Left ventricle myocardium inferior (tissue), 1 donor: Measurements from ENCODE around the gene INSC. TPM values are rescaled to one million over a fixed set of nuclear protein-coding genes. Genes with fewer than 3 reads are reported as not detected.
A peak's percentile ranks its signal among the peaks of the same experiment; 100 is the strongest.

Experiments
- DNase-seq: peaks from one replicate; pipeline ENCODE4 v3.0.0-alpha.2; 2020
- H3K27ac ChIP-seq: fragments of 200-600 bp; replicated peaks from 2 replicates; pipeline ENCODE4 v1.8.0; 2021
- H3K27me3 ChIP-seq: fragments of 200-600 bp; 2 replicates; pipeline ENCODE4 v1.8.0; 2021; ENCODE audit warnings: low read depth
- H3K36me3 ChIP-seq: fragments of 200-600 bp; 2 replicates; pipeline ENCODE4 v1.8.0; 2021
- H3K4me1 ChIP-seq: fragments of 200-600 bp; 2 replicates; pipeline ENCODE4 v1.8.0; 2021
- H3K4me3 ChIP-seq: fragments of 200-600 bp; 2 replicates; pipeline ENCODE4 v1.8.0; 2021; ENCODE audit warnings: mild to moderate bottlenecking, moderate library complexity
- H3K9me3 ChIP-seq: fragments of 200-600 bp; replicated peaks from 2 replicates; pipeline ENCODE4 v1.8.0; 2021
- CTCF ChIP-seq: fragments of 200-600 bp; IDR thresholded peaks from 2 replicates; pipeline ENCODE4 v1.8.0; 2021; ENCODE audit warnings: antibody characterized with exemption, mild to moderate bottlenecking, borderline replicate concordance
- intact Hi-C: fragments of 100-400 bp; cut with micrococcal nuclease; formaldehyde crosslinking; loops from one replicate; pipeline ENCODE4 v1.11.0; 2022
- total RNA-seq: library from RNA; stranded (reverse); fragmentation: NEBNext Ultra II Directional; extraction: Animal tissue kit (Norgen Biotek cat#: 25700); gene quantifications from one replicate; pipeline ENCODE4 v1.2.1, GENCODE V29; 2021
- donor health status: DM: no; HTN: yes; CAD: no; lungs with severe emphysema.

Gene INSC
- total RNA-seq, 1 donor from 2014 or later: 0.25 TPM

- H3K9me3 ChIP-seq: no peaks in the 10 kb centered on the region
- no peak overlapping the region for H3K27ac ChIP-seq
- DNase-seq: peak; percentile 58
- H3K27me3 ChIP-seq: no peaks in the 10 kb centered on the region
- H3K4me3 ChIP-seq: no peak overlapping the region
- no peaks in the 10 kb centered on the region for H3K36me3 ChIP-seq
- peaks cover 27% of the 10 kb centered on the region for H3K4me1 ChIP-seq
- intact Hi-C loops: no loop called here
- TF ChIP-seq CTCF: no peak
Measured at GRCh38 chr11:15199693-15200092, 85.0 kb downstream of the INSC start.

- no peaks in the 10 kb centered on the region for H3K9me3 ChIP-seq
- intact Hi-C loops: no loop called here
- peaks cover 27% of the 10 kb centered on the region for H3K4me1 ChIP-seq
- no peaks in the 10 kb centered on the region for H3K36me3 ChIP-seq
- no peak for DNase-seq
- H3K4me3 ChIP-seq: no peak overlapping the region
- H3K27ac ChIP-seq: no peak overlapping the region
- no peak for TF ChIP-seq CTCF
- H3K27me3 ChIP-seq: peaks cover 3% of the 10 kb centered on the region
Measured at GRCh38 chr11:15200696-15201095, 86.0 kb downstream of the INSC start.

- H3K36me3 ChIP-seq: no peaks in the 10 kb centered on the region
- peaks cover 27% of the 10 kb centered on the region for H3K4me1 ChIP-seq
- H3K4me3 ChIP-seq: no peak overlapping the region
- DNase-seq: no peak
- TF ChIP-seq CTCF: no peak
- intact Hi-C loops: no loop called here
- peaks cover 12% of the 10 kb centered on the region for H3K27me3 ChIP-seq
- no peaks in the 10 kb centered on the region for H3K9me3 ChIP-seq
- H3K27ac ChIP-seq: no peak overlapping the region
Measured at GRCh38 chr11:15201586-15201985, 86.9 kb downstream of the INSC start.

GRCh38 chr11:15202626-15203025, 87.9 kb downstream of the INSC start:
- Histone ChIP-seq H3K36me3 (no peaks in the 10 kb centered on the region), H3K4me1 (peaks cover 27% of the 10 kb centered on the region), H3K4me3 (no peak overlapping the region), H3K9me3 (no peaks in the 10 kb centered on the region), H3K27ac (no peak overlapping the region), H3K27me3 (peaks cover 18% of the 10 kb centered on the region)
- DNase-seq: no peak
- TF ChIP-seq CTCF: no peak
- intact Hi-C loops: loop anchor here (2.0 kb wide), 1 partner anchor 102 kb away; no protein-coding TSS in a partner anchor

GRCh38 chr11:15204711-15205110, 90.0 kb downstream of the INSC start:
- TF ChIP-seq CTCF: no peak
- no peak overlapping the region for H3K27ac ChIP-seq
- intact Hi-C loops: no loop called here
- H3K9me3 ChIP-seq: no peaks in the 10 kb centered on the region
- no peaks in the 10 kb centered on the region for H3K36me3 ChIP-seq
- H3K4me1 ChIP-seq: peaks cover 8% of the 10 kb centered on the region
- no peak for DNase-seq
- no peak overlapping the region for H3K4me3 ChIP-seq
- H3K27me3 ChIP-seq: peaks cover 18% of the 10 kb centered on the region

GRCh38 chr11:15206791-15207190, 92.1 kb downstream of the INSC start:
- no peak overlapping the region for H3K27ac ChIP-seq
- H3K9me3 ChIP-seq: no peaks in the 10 kb centered on the region
- no peaks in the 10 kb centered on the region for H3K4me1 ChIP-seq
- intact Hi-C loops: no loop called here
- no peak for DNase-seq
- peaks cover 18% of the 10 kb centered on the region for H3K27me3 ChIP-seq
- TF ChIP-seq CTCF: no peak
- H3K4me3 ChIP-seq: no peak overlapping the region
- no peaks in the 10 kb centered on the region for H3K36me3 ChIP-seq
